Transverse colon (tissue), 4 donors: ENCODE results near the gene DOCK3.

Source experiments
- EP300 ChIP-seq: sonication (generic); formaldehyde crosslinking; IDR thresholded peaks from one replicate; pipeline ENCODE4 v1.6.1; 2017; ENCODE audit warnings: antibody characterized with exemption, low read depth
- POLR2A ChIP-seq: fragments of 450-650 bp; IDR thresholded peaks from one replicate; pipeline ENCODE4 v1.6.1; 2016; ENCODE audit warnings: antibody characterized with exemption, mild to moderate bottlenecking, moderate library complexity
- POLR2AphosphoS5 ChIP-seq, 3 donors: sonication (generic); formaldehyde crosslinking; IDR thresholded peaks; one replicate each; pipeline ENCODE4 v1.6.1; 2016; ENCODE audit warnings: antibody characterized with exemption in 3 of 3
- TF ChIP-seq, protein P1 (sequence below), 5 experiments: fragments of 200-600 bp in 3 of 5; fragments of 450-650 bp in 2 of 5; sonication (generic) in 3 of 5; IDR thresholded peaks; 1 replicate in 2 of 5; 2 replicates in 3 of 5; pipeline ENCODE4 v1.5.1; 2016 to 2017; ENCODE audit warnings: antibody characterized with exemption in 5 of 5, inconsistent platforms in 3 of 5, mild to moderate bottlenecking in 2 of 5, moderate library complexity in 1 of 5

DNA sequence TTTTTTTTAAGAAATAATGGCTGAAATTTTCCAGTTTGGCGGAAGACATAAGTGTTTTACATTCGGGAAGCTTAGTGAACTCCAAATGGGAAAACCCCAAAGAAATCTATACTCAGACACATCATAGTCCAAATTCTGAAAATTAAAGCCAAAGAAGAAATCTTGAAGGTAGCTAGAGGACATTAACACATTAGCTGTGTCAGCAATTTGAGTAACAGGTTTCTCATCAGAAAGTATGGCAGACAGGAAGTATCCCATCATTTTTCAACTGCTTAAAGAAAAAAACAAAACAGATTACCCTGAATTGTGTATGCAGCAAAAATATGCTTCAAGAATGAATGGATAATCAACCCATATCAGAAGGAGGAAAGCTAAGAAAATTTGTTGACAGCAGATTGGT is 261.7 kb downstream of the DOCK3 start:
- TF ChIP-seq, protein P1, sequence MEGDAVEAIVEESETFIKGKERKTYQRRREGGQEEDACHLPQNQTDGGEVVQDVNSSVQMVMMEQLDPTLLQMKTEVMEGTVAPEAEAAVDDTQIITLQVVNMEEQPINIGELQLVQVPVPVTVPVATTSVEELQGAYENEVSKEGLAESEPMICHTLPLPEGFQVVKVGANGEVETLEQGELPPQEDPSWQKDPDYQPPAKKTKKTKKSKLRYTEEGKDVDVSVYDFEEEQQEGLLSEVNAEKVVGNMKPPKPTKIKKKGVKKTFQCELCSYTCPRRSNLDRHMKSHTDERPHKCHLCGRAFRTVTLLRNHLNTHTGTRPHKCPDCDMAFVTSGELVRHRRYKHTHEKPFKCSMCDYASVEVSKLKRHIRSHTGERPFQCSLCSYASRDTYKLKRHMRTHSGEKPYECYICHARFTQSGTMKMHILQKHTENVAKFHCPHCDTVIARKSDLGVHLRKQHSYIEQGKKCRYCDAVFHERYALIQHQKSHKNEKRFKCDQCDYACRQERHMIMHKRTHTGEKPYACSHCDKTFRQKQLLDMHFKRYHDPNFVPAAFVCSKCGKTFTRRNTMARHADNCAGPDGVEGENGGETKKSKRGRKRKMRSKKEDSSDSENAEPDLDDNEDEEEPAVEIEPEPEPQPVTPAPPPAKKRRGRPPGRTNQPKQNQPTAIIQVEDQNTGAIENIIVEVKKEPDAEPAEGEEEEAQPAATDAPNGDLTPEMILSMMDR (IDR thresholded peaks at IDR 0.05): no peak
- TF ChIP-seq POLR2A (no peak), EP300 (no peak), POLR2AphosphoS5 (IDR thresholded peaks at IDR 0.05) (no peak)
